SK-N-SH treated with all-trans-retinoic acid at 6 μM for 48 hours (cell line): ENCODE measurements around the gene DNAH3.
"Not testable (repeated sequence)": the region's sequence is repeated elsewhere in the genome, so short reads cannot be mapped to it uniquely, and the experiment has no call there.

Source experiments
- ARNTL ChIP-seq: fragments of 450-650 bp; formaldehyde crosslinking; IDR thresholded peaks from 2 replicates; pipeline ENCODE4 v1.5.0; 2020; ENCODE audit warnings: low read depth, mild to moderate bottlenecking, moderate library complexity, borderline replicate concordance
- ESRRG ChIP-seq: fragments of 250-450 bp; sonication (Bioruptor Pico); IDR thresholded peaks from 2 replicates; pipeline ENCODE4 v1.6.1; 2021; ENCODE audit warnings: mild to moderate bottlenecking
- GLIS3 ChIP-seq: fragments of 250-450 bp; sonication (Bioruptor Pico); IDR thresholded peaks from 2 replicates; pipeline ENCODE4 v1.5.0; 2020; ENCODE audit warnings: mild to moderate bottlenecking, moderate library complexity
- ZFP30 ChIP-seq: fragments of 450-650 bp; formaldehyde crosslinking; IDR thresholded peaks from 2 replicates; pipeline ENCODE4 v1.5.0; 2022; ENCODE audit warnings: mild to moderate bottlenecking, moderate library complexity
- ZNF565 ChIP-seq: fragments of 450-650 bp; formaldehyde crosslinking; conservative IDR thresholded peaks from 2 replicates; pipeline ENCODE4 v1.5.0; 2020; ENCODE audit warnings: low read depth, mild to moderate bottlenecking, moderate library complexity
- ZNF8 ChIP-seq: fragments of 450-650 bp; formaldehyde crosslinking; IDR thresholded peaks from 2 replicates; pipeline ENCODE4 v1.5.0; 2020; ENCODE audit warnings: mild to moderate bottlenecking, moderate library complexity
- TF ChIP-seq, protein P1 (sequence below): fragments of 250-450 bp; sonication (Bioruptor Pico); IDR thresholded peaks from 2 replicates; pipeline ENCODE4 v1.8.0; 2021; ENCODE audit warnings: low read depth, mild to moderate bottlenecking, moderate library complexity, borderline replicate concordance
- TF ChIP-seq, protein P2 (sequence below): fragments of 250-450 bp; sonication (Bioruptor Pico); IDR thresholded peaks from 2 replicates; pipeline ENCODE4 v1.8.0; 2020; ENCODE audit warnings: mild to moderate bottlenecking, moderate library complexity, borderline replicate concordance
- TF ChIP-seq, protein P3 (sequence below): fragments of 250-450 bp; sonication (Bioruptor Pico); IDR thresholded peaks from 2 replicates; pipeline ENCODE4 v1.5.1; 2021; ENCODE audit warnings: mild to moderate bottlenecking, moderate library complexity
- TF ChIP-seq, protein P4 (sequence below): fragments of 250-450 bp; sonication (Bioruptor Pico); IDR thresholded peaks from 2 replicates; pipeline ENCODE4 v1.5.1; 2020; ENCODE audit warnings: low read depth, mild to moderate bottlenecking, moderate library complexity

DNA sequence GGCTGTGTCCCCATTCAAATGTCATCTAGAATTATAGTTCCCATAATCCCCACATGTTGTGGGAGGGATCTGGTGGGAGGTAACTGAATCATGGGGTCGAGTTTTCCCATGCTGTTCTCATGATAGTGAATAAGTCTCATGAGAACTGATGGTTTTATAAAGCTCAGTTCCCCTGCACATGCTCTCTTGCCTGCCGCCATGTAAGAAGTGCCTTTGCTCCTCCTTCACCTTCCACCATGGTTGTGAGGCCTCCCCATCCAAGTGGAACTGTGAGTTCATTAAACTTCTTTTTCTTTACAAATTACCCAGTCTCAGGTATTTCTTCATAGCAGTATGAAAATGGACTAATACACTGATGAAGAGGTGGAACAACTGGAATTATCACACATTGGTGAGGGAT, 55.9 kb downstream of the DNAH3 start:
- TF ChIP-seq, protein P1, sequence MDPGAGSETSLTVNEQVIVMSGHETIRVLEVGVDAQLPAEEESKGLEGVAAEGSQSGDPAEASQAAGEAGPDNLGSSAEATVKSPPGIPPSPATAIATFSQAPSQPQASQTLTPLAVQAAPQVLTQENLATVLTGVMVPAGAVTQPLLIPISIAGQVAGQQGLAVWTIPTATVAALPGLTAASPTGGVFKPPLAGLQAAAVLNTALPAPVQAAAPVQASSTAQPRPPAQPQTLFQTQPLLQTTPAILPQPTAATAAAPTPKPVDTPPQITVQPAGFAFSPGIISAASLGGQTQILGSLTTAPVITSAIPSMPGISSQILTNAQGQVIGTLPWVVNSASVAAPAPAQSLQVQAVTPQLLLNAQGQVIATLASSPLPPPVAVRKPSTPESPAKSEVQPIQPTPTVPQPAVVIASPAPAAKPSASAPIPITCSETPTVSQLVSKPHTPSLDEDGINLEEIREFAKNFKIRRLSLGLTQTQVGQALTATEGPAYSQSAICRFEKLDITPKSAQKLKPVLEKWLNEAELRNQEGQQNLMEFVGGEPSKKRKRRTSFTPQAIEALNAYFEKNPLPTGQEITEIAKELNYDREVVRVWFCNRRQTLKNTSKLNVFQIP (CRISPR knock-in tag) = not testable (repeated sequence)
- TF ChIP-seq, protein P2, sequence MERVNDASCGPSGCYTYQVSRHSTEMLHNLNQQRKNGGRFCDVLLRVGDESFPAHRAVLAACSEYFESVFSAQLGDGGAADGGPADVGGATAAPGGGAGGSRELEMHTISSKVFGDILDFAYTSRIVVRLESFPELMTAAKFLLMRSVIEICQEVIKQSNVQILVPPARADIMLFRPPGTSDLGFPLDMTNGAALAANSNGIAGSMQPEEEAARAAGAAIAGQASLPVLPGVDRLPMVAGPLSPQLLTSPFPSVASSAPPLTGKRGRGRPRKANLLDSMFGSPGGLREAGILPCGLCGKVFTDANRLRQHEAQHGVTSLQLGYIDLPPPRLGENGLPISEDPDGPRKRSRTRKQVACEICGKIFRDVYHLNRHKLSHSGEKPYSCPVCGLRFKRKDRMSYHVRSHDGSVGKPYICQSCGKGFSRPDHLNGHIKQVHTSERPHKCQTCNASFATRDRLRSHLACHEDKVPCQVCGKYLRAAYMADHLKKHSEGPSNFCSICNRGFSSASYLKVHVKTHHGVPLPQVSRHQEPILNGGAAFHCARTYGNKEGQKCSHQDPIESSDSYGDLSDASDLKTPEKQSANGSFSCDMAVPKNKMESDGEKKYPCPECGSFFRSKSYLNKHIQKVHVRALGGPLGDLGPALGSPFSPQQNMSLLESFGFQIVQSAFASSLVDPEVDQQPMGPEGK (CRISPR knock-in tag) = not testable (repeated sequence)
- TF ChIP-seq, protein P3, sequence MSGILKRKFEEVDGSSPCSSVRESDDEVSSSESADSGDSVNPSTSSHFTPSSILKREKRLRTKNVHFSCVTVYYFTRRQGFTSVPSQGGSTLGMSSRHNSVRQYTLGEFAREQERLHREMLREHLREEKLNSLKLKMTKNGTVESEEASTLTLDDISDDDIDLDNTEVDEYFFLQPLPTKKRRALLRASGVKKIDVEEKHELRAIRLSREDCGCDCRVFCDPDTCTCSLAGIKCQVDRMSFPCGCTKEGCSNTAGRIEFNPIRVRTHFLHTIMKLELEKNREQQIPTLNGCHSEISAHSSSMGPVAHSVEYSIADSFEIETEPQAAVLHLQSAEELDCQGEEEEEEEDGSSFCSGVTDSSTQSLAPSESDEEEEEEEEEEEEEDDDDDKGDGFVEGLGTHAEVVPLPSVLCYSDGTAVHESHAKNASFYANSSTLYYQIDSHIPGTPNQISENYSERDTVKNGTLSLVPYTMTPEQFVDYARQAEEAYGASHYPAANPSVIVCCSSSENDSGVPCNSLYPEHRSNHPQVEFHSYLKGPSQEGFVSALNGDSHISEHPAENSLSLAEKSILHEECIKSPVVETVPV (CRISPR knock-in tag) = not testable (repeated sequence)
- TF ChIP-seq GLIS3; ZNF8; ESRRG (CRISPR knock-in tag); ZNF565 (CRISPR knock-in tag); ZFP30 (CRISPR knock-in tag); ARNTL (CRISPR knock-in tag): not testable (repeated sequence)
- TF ChIP-seq, protein P4, sequence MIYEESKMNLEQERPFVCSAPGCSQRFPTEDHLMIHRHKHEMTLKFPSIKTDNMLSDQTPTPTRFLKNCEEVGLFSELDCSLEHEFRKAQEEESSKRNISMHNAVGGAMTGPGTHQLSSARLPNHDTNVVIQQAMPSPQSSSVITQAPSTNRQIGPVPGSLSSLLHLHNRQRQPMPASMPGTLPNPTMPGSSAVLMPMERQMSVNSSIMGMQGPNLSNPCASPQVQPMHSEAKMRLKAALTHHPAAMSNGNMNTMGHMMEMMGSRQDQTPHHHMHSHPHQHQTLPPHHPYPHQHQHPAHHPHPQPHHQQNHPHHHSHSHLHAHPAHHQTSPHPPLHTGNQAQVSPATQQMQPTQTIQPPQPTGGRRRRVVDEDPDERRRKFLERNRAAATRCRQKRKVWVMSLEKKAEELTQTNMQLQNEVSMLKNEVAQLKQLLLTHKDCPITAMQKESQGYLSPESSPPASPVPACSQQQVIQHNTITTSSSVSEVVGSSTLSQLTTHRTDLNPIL (CRISPR knock-in tag) = not testable (repeated sequence)
